Astrocyte of the spinal cord (primary cell): ENCODE measurements around the gene KCNA5.
A peak's percentile ranks its signal among the peaks of the same experiment; 100 is the strongest.

Experiments
- DNase-seq: peaks from one replicate; pipeline ENCODE4 v3.0.0; 2011; ENCODE audit warnings: low read depth, low spot score
- H3K4me3 ChIP-seq: 2 replicates; pipeline ENCODE4 v1.5.1; 2011; ENCODE audit warnings: low read depth, mild to moderate bottlenecking, low read length, moderate library complexity
- CTCF ChIP-seq: IDR thresholded peaks from 2 replicates; pipeline ENCODE4 v1.5.1; 2012; ENCODE audit warnings: low read depth, mild to moderate bottlenecking, low read length, inconsistent platforms
- in situ Hi-C: cut with HindIII; loops from 2 replicates; pipeline ENCODE4 v1.10.0; 2017; ENCODE audit warnings: low sequenced_read_pairs

The KCNA5 gene

GRCh38 chr12:5003025-5003666 lies 40.5 kb upstream of the KCNA5 start:
- peak; percentile 99 for TF ChIP-seq CTCF
- no peak overlapping the region for H3K4me3 ChIP-seq
- in situ Hi-C loops, result no loop called here
- peak; percentile 39 for DNase-seq

GRCh38 chr12:5008661-5009060 lies 35.0 kb upstream of the KCNA5 start:
- no peak for TF ChIP-seq CTCF
- DNase-seq, result no peak
- no peak overlapping the region for H3K4me3 ChIP-seq
- in situ Hi-C loops, result no loop called here

GRCh38 chr12:5010151-5010550 lies 33.5 kb upstream of the KCNA5 start:
- in situ Hi-C loops, result no loop called here
- no peak overlapping the region for H3K4me3 ChIP-seq
- no peak for DNase-seq
- no peak for TF ChIP-seq CTCF

GRCh38 chr12:5012337-5012736 lies 31.3 kb upstream of the KCNA5 start:
- in situ Hi-C loops, result no loop called here
- DNase-seq, result no peak
- no peak for TF ChIP-seq CTCF
- H3K4me3 ChIP-seq, result no peak overlapping the region

GRCh38 chr12:5013266-5013730 lies 30.4 kb upstream of the KCNA5 start:
- in situ Hi-C loops, result no loop called here
- no peak for TF ChIP-seq CTCF
- H3K4me3 ChIP-seq, result no peak overlapping the region
- peak; percentile 63 for DNase-seq

GRCh38 chr12:5014269-5014668 lies 29.4 kb upstream of the KCNA5 start:
- in situ Hi-C loops, result no loop called here
- no peak for DNase-seq
- no peak overlapping the region for H3K4me3 ChIP-seq
- TF ChIP-seq CTCF, result no peak
